Measurements from ENCODE around the gene COCH.

- TF ChIP-seq CTCF (IDR thresholded peaks at IDR 0.05) (no peak), POLR2A (IDR thresholded peaks at IDR 0.05) (no peak)
Measured at GRCh38 chr14:30874999-30875787, 834 bp downstream of the COCH start.

All from lower leg skin (tissue), 3 donors.